Measurements from ENCODE around the gene NEK10. TPM values are rescaled to one million over a fixed set of nuclear protein-coding genes. Genes with fewer than 3 reads are reported as not detected.

NEK10 gene
- total and polyA plus RNA-seq, 2 donors (not counting 1 experiment from before 2014, with no cell fraction given) = 0.49 to 0.55 TPM

DNA sequence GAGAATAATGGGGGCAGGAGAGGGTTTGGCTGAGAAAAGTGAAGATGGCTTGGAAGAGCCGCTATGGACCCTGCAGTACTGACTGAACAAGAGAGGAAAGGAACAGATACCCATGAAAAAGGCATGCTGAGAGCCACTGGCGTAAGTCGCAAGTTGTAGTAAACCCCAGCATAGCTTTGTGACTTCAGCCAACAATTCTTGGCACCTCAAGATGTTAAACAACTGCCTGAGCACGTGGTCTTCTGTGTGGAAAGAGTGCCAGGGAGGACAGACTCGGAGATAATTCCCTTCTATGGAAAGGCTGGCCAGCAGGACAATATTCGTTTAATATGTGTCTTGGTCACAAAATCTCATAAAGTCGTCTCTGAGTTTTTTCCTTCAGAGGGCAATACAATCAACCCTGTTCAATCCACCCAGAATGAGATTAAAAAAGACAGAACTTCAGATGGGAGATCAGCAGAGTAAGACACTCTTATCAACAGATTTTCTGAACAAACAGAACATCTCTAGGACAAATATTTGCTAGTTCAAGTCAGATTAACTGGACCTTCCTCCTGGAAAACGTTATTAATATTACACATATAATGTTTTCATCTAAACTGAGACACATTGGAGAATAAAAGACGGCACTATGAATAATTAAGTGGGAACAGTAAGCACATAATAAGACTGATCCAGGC lies 49.2 kb downstream of the NEK10 start:
- Mint-ChIP-seq H3K4me3 (no peak overlapping the region), H3K27ac (no peak overlapping the region), H3K9me3 (ENCODE audit: insufficient read depth) (no peaks in the 10 kb centered on the region), H3K4me1 (no peaks in the 10 kb centered on the region), H3K27me3 (no peaks in the 10 kb centered on the region)
- H3K9ac ChIP-seq (ENCODE audit: low read length) = no peak overlapping the region
- TF ChIP-seq EZH2 (IDR thresholded peaks at IDR 0.05; ENCODE audit: borderline replicate concordance, insufficient read depth, low read depth, low read length, poor library complexity, severe bottlenecking) = no peak
- TF ChIP-seq, protein P1, sequence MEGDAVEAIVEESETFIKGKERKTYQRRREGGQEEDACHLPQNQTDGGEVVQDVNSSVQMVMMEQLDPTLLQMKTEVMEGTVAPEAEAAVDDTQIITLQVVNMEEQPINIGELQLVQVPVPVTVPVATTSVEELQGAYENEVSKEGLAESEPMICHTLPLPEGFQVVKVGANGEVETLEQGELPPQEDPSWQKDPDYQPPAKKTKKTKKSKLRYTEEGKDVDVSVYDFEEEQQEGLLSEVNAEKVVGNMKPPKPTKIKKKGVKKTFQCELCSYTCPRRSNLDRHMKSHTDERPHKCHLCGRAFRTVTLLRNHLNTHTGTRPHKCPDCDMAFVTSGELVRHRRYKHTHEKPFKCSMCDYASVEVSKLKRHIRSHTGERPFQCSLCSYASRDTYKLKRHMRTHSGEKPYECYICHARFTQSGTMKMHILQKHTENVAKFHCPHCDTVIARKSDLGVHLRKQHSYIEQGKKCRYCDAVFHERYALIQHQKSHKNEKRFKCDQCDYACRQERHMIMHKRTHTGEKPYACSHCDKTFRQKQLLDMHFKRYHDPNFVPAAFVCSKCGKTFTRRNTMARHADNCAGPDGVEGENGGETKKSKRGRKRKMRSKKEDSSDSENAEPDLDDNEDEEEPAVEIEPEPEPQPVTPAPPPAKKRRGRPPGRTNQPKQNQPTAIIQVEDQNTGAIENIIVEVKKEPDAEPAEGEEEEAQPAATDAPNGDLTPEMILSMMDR (IDR thresholded peaks at IDR 0.05) = no peak
- no peak overlapping the region for H3K4me3 ChIP-seq (ENCODE audit: control extremely low read depth in 1 of 5, extremely low read depth in 1 of 5, insufficient read depth in 1 of 5, low read depth in 2 of 5, low read length in 4 of 5)
- H3K36me3 ChIP-seq (replicated peaks in 1 of 2; ENCODE audit: control extremely low read depth in 1 of 2, control insufficient read depth in 1 of 2, extremely low read depth in 1 of 2, insufficient read depth in 2 of 2, low read length in 1 of 2) = no peaks in the 10 kb centered on the region
- CTCF ChIA-PET = interaction anchor here (1.1 kb wide), 1 partner anchor 339 kb away, joined by 3 read pairs; no protein-coding TSS in a partner anchor
- no peak overlapping the region for H3K27ac ChIP-seq (ENCODE audit: low read length in 2 of 2)
- no peaks in the 10 kb centered on the region for H3K27me3 ChIP-seq (replicated peaks in 1 of 4; ENCODE audit: control extremely low read depth in 1 of 4, control insufficient read depth in 3 of 4, insufficient read depth in 4 of 4, low read length in 3 of 4)
- H3K4me1 ChIP-seq (ENCODE audit: control insufficient read depth in 2 of 2, insufficient read depth in 2 of 2, low read length in 2 of 2) = no peaks in the 10 kb centered on the region
- intact Hi-C loops (cut with micrococcal nuclease) = no loop called here
- H3K4me2 ChIP-seq (replicated peaks; ENCODE audit: low read depth, low read length, poor library complexity, severe bottlenecking) = no peak overlapping the region
- no peak for ATAC-seq (ENCODE audit: low read depth)
- no peaks in the 10 kb centered on the region for H4K20me1 ChIP-seq (ENCODE audit: control insufficient read depth, insufficient read depth, low read length, poor library complexity, severe bottlenecking)
- H3K79me2 ChIP-seq (ENCODE audit: control insufficient read depth, insufficient read depth, low read length) = no peaks in the 10 kb centered on the region
- H3K9me3 ChIP-seq (ENCODE audit: control extremely low read depth in 1 of 3, control insufficient read depth in 2 of 3, insufficient read depth in 1 of 3, low read length in 2 of 3) = no peaks in the 10 kb centered on the region
- no peak overlapping the region for H2AFZ ChIP-seq (ENCODE audit: insufficient read depth, low read depth, low read length, poor library complexity, severe bottlenecking)
- 77% methylated on average over 3 of the region's 9 CpGs for WGBS (ENCODE audit: insufficient coverage)
- POLR2A ChIA-PET = no interaction called here
- no peak for DNase-seq

DNA sequence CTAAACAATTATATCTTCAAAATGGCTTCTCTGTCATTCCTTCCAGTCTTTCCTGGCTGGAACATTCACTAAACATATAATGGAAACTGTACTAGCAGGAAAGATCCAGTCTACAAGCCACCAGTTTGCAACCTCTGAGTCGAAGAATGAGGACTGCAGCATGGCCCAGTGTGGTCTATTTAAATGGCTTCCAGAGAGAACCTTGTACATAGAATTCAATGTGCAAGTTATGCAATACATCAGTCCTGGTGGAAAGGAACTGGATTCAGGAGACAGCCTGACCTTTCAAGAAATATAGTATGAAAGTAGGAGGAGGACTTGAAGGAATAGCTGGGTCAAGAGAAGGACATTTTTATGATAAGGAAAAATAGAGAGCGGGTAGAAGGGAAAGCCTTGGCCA lies 49.9 kb downstream of the NEK10 start:
- Histone ChIP-seq H2AFZ (ENCODE audit: insufficient read depth, low read depth, low read length, poor library complexity, severe bottlenecking) (no peak overlapping the region), H3K9ac (ENCODE audit: low read length) (no peak overlapping the region), H3K79me2 (ENCODE audit: control insufficient read depth, insufficient read depth, low read length) (no peaks in the 10 kb centered on the region), H3K4me2 (replicated peaks; ENCODE audit: low read depth, low read length, poor library complexity, severe bottlenecking) (no peak overlapping the region), H3K4me1 (ENCODE audit: control insufficient read depth in 2 of 2, insufficient read depth in 2 of 2, low read length in 2 of 2) (no peaks in the 10 kb centered on the region), H3K9me3 (ENCODE audit: control extremely low read depth in 1 of 3, control insufficient read depth in 2 of 3, insufficient read depth in 1 of 3, low read length in 2 of 3) (no peaks in the 10 kb centered on the region), H3K4me3 (ENCODE audit: control extremely low read depth in 1 of 5, extremely low read depth in 1 of 5, insufficient read depth in 1 of 5, low read depth in 2 of 5, low read length in 4 of 5) (no peak overlapping the region), H3K27ac (ENCODE audit: low read length in 2 of 2) (no peak overlapping the region), H3K36me3 (replicated peaks in 1 of 2; ENCODE audit: control extremely low read depth in 1 of 2, control insufficient read depth in 1 of 2, extremely low read depth in 1 of 2, insufficient read depth in 2 of 2, low read length in 1 of 2) (no peaks in the 10 kb centered on the region), H3K27me3 (replicated peaks in 1 of 4; ENCODE audit: control extremely low read depth in 1 of 4, control insufficient read depth in 3 of 4, insufficient read depth in 4 of 4, low read length in 3 of 4) (no peaks in the 10 kb centered on the region), H4K20me1 (ENCODE audit: control insufficient read depth, insufficient read depth, low read length, poor library complexity, severe bottlenecking) (no peaks in the 10 kb centered on the region)
- TF ChIP-seq, protein P1 (IDR thresholded peaks at IDR 0.05) = no peak
- TF ChIP-seq EZH2 (IDR thresholded peaks at IDR 0.05; ENCODE audit: borderline replicate concordance, insufficient read depth, low read depth, low read length, poor library complexity, severe bottlenecking) = no peak
- Mint-ChIP-seq H3K4me3 (no peak overlapping the region), H3K4me1 (no peaks in the 10 kb centered on the region), H3K27me3 (no peaks in the 10 kb centered on the region), H3K27ac (no peak overlapping the region), H3K9me3 (ENCODE audit: insufficient read depth) (no peaks in the 10 kb centered on the region)
- 100% methylated on average over 2 of the region's 2 CpGs for WGBS (ENCODE audit: insufficient coverage)
- DNase-seq (no peak), ATAC-seq (ENCODE audit: low read depth) (no peak)
- ChIA-PET POLR2A (no interaction called here), CTCF (no interaction called here)
- intact Hi-C loops (cut with micrococcal nuclease) = no loop called here

All from B cell (primary cell).